ELR (cell line): ENCODE measurements around the gene ZSCAN32.

Experiments used
- DNase-seq: peaks from one replicate; pipeline ENCODE4 v3.0.0-alpha.2; 2015; ENCODE audit warnings: low read depth

The ZSCAN32 gene

DNA sequence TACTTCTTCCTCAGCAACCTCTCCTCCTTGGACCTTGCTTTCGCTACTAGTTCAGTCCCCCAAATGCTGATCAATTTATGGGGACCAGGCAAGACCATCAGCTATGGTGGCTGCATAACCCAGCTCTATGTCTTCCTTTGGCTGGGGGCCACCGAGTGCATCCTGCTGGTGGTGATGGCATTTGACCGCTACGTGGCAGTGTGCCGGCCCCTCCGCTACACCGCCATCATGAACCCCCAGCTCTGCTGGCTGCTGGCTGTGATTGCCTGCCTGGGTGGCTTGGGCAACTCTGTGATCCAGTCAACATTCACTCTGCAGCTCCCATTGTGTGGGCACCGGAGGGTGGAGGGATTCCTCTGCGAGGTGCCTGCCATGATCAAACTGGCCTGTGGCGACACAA, 44.7 kb downstream of the ZSCAN32 start:
- DNase-seq: no peak

- no peak for DNase-seq
Measured at GRCh38 chr16:3355589-3355988, 45.2 kb downstream of the ZSCAN32 start, which contains the start of gene OR2C1. Gene OR2C1, plus strand, starts transcription at chr16:3355889. Its CDS starts 52 bp downstream, at chr16:3355941.

GRCh38 chr16:3349175-3349574, 51.6 kb downstream of the ZSCAN32 start:
- no peak for DNase-seq

DNA sequence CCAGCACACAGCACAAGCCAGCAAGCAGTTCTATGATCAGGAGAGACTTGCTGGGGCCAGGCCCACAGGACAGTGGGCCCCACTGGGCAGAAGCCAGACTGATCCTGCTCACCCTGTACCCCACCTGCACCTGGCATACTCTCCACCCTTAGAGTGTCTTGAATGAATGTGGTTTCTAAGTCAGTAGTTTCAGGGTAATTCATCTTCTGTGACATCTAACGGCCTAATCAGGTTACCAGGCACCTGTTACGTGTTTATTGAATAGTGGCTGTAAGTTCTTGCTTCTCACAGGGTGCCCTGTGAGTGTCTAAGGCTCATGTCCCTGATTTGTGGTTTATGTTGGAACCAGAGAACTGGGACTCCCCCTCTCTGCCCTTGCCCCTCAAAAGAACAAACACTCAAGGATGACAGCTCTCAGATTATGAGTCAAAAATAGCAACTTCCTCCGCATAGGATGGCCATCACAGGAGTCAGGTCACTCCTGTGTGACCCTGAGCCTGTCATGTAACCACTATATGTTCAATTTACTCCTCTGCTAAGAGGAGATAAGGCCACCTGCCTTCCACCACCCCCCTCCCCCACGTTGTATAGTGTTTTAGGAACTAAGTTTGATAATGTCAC, 52.1 kb downstream of the ZSCAN32 start:
- no peak for DNase-seq

- no peak for DNase-seq
Measured at GRCh38 chr16:3347586-3347985, 53.2 kb downstream of the ZSCAN32 start.

DNA sequence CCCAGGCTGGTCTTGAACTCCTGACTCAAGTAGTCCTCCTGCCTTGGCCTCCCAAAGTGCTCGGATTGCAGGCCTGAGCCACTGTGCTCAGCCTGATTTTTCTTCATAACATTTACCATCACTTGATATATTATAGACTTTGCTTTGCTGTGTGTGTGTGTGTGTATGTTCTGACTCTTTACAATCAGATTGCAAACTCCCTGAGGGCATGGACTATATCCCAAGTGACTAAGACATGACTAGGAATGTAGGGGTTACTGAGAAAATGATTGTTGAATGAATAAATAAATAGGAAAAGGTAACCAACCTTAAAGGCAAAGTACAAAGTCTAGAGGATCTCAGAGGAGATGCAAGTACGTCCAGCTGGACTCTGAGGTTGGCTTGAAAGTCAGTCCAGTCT, 54.8 kb downstream of the ZSCAN32 start:
- DNase-seq: no peak
